Raji (cell line): ENCODE measurements around the gene ATP2C2.

ENCODE experiments used
- POLR2A ChIP-seq: IDR thresholded peaks from 2 replicates; pipeline ENCODE4 v1.6.1; 2011; ENCODE audit warnings: low read depth, low read length, control low read depth; ENCODE audit not compliant: insufficient read depth

ATP2C2 gene

DNA sequence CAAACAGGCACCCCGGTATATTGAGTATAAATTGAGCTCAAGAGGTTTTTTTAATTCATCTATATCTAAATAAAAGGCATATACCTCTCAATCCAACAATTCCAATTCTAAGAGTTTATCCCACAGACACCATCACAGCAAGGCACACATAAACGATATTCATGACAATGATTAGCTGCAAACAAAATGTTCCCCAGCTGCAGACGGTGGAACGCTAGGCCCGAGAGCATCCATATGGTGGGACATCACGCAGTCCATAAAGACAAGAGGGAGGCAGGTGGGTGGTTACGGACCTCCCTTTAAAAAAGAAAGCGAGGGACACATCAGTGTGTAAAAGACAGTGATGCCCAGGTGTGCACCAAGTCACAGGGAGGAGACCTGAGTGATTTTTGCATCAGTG, 108.1 kb downstream of the ATP2C2 start:
- no peak for TF ChIP-seq POLR2A

GRCh38 chr16:84477661-84478060, 109.3 kb downstream of the ATP2C2 start:
- no peak for TF ChIP-seq POLR2A

- no peak for TF ChIP-seq POLR2A
Observed at GRCh38 chr16:84478172-84478947, 110.0 kb downstream of the ATP2C2 start.

DNA sequence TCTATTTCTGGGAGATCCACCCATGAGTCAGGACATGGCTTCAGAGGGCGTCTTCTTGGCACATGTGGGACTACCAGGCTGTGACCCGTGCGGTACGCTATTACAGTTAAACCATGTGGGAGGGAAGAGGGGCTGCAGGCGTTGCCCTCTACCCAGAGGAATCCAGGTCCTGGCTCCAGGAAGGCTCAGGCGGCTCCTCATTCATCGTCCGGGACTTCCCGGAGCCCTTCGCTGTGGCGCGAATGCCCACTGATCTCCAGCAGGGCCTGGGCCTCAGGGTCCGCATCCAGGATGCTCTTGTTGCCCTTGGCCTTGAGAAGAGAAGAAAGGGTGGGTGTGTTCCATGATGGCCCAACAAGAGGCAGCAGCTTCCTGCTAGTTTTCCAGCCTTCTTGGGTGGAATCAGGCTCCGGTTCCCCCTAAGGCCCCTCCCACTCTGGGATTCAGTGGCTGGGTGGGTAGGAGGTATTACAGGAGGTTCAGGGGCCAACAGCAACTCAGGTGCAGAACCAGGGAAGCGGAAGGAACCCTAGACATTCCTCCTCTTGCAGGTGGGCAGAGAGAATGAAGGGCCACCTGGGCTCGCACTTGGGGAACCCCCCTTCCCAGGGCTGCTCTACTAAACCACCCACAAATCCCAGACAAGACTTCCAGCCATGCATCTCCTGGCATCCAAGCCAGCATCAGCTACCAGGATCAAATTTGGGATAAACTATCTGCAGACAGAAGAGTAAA, 111.5 kb downstream of the ATP2C2 start:
- TF ChIP-seq POLR2A = no peak

- TF ChIP-seq POLR2A = no peak
Observed at GRCh38 chr16:84481051-84481735, 112.9 kb downstream of the ATP2C2 start.

DNA sequence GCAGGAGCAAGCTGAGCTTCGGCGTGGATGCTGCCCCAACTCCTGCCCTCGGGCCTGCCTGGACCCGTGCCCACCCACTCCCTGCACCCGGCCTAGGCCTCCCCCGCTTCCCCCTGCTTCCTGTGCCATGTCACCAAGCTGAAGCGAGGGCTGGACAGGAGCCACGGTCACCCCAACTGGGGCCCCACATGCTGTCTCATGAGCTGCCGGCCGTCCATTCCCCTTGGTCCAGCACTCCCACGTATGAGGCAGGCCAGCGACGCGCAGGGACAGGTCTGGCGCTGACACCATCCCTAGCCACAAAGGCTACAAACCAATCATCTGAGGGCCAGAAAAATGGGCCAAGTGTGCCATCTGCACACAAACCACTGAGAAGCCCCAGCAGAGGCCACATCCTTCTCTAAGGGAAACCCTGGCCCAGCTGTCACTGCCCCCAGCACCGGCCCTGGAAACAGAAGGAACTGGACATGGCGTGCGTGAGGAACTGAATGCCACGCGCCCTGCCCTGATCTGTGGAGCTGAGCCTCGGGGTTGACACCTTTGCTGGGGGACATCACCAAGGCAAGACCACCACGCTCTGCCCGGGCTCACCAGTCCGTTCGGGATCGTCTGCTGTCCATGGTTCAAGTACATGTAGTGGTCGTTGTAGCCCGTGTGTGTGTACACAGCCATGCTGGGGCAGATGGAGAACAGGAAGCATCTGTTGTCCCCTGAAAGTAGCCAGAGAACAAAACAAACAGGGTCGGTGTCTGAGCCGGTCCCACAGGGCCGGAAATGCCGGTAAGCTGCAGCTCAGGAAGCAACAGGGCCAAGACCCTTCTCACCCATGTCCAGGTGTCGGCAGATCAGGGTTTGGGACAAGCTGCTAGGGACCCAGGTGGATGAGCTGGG, 113.9 kb downstream of the ATP2C2 start:
- TF ChIP-seq POLR2A = no peak

DNA sequence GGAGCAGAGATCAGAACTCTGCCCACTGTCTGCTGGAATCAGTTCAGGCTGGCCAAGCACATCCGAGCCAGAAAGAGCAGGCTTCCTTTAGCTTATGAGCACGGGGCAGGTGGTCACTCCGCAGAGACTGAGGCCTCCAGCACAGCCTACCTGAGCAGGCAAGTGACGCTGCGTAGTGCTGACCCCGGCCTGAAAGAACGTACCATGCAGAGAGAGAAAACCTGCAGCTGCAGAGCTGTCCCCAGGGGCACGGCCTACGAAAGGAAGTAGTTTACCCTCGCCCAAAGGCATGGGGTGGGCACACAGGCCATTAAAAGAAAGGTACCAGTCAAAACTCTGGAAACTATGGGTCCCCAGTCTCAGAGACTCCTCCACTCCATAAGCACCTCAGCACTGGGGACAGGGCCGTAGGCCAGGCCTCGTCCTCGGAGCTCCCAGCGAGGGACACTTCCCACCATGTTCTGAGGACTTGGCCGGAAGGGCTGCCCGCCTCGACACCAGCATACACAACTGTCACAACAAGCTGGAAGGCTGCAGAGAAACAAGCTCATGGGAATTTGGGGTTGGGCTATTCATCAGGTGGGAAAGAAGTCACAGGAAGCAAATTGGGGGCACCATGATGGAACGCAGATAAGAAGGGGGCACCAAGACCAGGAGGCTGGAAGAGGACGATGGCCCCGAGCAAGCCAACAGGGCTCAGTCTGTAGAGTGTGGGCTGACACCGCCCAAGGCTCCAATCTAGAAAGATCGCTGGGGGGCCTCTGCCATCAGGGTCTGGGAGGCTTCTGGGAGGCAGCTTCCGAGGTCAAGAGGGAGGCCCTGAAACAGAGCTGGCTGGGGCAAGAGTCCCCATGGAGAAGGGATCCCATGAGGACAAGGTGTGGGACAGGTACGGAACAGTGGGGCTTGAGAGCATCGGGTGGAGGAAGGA, 114.9 kb downstream of the ATP2C2 start:
- TF ChIP-seq POLR2A = no peak

GRCh38 chr16:84483882-84484565, 115.7 kb downstream of the ATP2C2 start:
- TF ChIP-seq POLR2A = no peak

GRCh38 chr16:84484579-84485254, 116.4 kb downstream of the ATP2C2 start:
- TF ChIP-seq POLR2A = no peak

DNA sequence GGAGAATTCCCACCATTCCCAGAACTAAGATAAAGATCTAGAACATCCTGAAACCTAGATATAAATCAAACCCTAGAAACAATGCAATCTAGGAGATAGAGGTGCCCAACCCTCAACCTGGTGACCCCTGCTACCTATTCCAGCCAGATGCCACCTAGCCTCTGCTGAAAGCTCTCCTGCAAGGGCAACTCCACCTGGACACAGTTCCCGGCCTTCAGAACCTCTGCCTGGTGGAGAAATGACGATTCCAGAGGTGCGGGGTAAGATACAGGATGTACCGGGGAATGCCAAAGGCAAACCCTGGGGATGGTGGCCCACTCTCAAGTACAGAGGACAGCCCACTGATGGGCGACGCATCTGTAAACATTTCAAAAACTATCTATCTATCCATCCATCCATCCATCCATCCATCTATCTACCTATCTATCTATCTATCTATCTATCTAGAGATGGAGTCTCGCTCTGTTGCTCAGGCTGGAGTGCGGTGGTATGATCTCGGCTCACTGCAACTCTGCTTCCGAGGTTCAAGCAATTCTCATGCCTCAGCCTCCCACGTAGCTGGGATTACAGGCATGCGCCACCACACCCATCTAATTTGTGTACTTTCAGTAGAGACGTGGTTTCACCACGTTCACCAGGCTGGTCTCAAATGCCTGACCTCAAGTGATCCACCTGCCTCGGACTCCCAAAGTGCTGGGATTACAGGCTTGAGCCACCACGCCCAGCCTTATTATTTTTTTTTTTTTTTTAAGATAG, 117.1 kb downstream of the ATP2C2 start:
- TF ChIP-seq POLR2A = no peak

DNA sequence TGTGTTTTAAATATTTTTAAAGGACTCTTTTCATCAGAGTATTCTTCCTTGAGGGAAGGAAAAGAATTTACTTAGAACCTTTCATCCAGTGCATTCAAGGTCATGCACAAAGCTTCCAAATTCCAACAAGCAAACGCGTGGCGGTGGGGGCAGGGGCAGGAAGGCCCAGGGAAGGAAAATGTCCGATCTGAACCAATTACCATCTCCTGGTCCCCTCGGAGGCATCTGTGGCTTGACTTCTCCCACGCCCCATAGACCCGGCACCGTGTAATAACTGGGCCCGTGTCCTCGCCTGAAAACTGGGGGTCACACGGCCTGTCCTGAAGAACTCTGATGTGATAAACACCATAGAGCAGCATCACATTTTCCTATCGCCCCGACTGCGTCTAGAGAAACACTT, 117.8 kb downstream of the ATP2C2 start:
- no peak for TF ChIP-seq POLR2A
